BE2C (cell line): ENCODE measurements around the gene PITRM1.
"Not testable (repeated sequence)": the region's sequence is repeated elsewhere in the genome, so short reads cannot be mapped to it uniquely, and the experiment has no call there.

Experiments
- DNase-seq: peaks from one replicate; pipeline ENCODE4 v3.0.0-alpha.2; 2020
- H3K27me3 ChIP-seq: fragments of 250-450 bp; sonication (Bioruptor Pico); 2 replicates; pipeline ENCODE4 v1.5.1; 2020; ENCODE audit warnings: mild to moderate bottlenecking
- H3K36me3 ChIP-seq: fragments of 250-450 bp; sonication (Bioruptor Pico); 2 replicates; pipeline ENCODE4 v1.5.1; 2020; ENCODE audit warnings: mild to moderate bottlenecking
- H3K4me1 ChIP-seq: fragments of 250-450 bp; sonication (Bioruptor Pico); 2 replicates; pipeline ENCODE4 v1.5.1; 2020
- H3K4me3 ChIP-seq: 2 replicates; pipeline ENCODE4 v1.5.1; 2011; ENCODE audit warnings: low read depth, low read length
- H3K9me3 ChIP-seq: fragments of 250-450 bp; sonication (Bioruptor Pico); 2 replicates; pipeline ENCODE4 v1.5.1; 2020
- TF ChIP-seq, protein P1 (sequence below): IDR thresholded peaks from 2 replicates; pipeline ENCODE4 v1.5.1; 2012; ENCODE audit warnings: mild to moderate bottlenecking, low read depth, low read length

Gene PITRM1

DNA sequence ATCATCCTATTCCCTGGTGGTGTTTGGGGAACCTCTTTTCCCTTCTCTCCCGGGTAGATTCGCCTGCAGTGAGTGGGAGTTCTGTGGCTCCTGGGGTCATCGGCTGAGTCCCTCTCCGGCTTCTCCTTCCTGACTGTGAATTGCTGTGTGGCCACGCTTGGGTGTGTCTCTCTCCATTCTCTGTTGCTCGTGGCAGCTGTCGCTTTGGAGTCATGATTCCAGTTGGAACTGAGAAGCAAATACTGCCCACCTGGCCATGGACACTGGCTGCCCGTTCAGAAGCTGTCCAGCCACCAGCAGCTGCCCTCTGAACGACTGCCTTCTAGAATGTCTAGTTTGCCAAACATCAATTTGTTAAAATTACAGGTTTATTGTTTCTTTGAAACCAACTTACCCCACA lies 23.1 kb upstream of the PITRM1 start:
- no peak overlapping the region for H3K4me3 ChIP-seq
- TF ChIP-seq, protein P1, sequence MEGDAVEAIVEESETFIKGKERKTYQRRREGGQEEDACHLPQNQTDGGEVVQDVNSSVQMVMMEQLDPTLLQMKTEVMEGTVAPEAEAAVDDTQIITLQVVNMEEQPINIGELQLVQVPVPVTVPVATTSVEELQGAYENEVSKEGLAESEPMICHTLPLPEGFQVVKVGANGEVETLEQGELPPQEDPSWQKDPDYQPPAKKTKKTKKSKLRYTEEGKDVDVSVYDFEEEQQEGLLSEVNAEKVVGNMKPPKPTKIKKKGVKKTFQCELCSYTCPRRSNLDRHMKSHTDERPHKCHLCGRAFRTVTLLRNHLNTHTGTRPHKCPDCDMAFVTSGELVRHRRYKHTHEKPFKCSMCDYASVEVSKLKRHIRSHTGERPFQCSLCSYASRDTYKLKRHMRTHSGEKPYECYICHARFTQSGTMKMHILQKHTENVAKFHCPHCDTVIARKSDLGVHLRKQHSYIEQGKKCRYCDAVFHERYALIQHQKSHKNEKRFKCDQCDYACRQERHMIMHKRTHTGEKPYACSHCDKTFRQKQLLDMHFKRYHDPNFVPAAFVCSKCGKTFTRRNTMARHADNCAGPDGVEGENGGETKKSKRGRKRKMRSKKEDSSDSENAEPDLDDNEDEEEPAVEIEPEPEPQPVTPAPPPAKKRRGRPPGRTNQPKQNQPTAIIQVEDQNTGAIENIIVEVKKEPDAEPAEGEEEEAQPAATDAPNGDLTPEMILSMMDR = no peak
- no peaks in the 10 kb centered on the region for H3K9me3 ChIP-seq
- no peaks in the 10 kb centered on the region; the same call in 1 of the 2 replicates for H3K4me1 ChIP-seq
- H3K36me3 ChIP-seq = no peaks in the 10 kb centered on the region
- no peak for DNase-seq
- H3K27me3 ChIP-seq = peaks cover 13% of the 10 kb centered on the region; the same call in 1 of the 2 replicates

GRCh38 chr10:3195286-3195685 lies 22.7 kb upstream of the PITRM1 start:
- Histone ChIP-seq H3K9me3 (no peaks in the 10 kb centered on the region), H3K4me3 (no peak overlapping the region), H3K27me3 (peaks cover 13% of the 10 kb centered on the region; the same call in 1 of the 2 replicates), H3K4me1 (no peaks in the 10 kb centered on the region; the same call in 1 of the 2 replicates), H3K36me3 (no peaks in the 10 kb centered on the region)
- DNase-seq = no peak
- TF ChIP-seq, protein P1 = no peak

DNA sequence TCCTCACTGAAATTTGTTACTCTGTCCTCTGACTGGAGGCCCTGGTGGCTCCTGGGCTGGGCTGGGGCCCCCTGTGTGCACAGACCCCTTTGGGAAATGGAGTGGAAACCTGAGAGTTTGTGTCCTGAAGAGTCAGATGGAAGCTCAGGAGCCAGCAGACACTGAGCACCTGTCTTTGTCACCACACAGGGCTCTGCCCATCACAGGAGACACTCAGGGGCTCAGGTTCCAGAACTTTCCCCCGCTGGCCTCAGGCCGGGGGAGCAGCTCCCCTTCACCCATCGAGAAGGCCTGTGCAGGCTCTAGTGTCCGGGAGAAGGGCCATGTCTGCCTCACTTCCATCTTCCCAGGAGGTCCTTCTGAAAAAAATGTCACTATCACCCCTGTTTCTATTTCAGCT lies 22.3 kb upstream of the PITRM1 start:
- no peaks in the 10 kb centered on the region for H3K36me3 ChIP-seq
- H3K4me1 ChIP-seq = no peaks in the 10 kb centered on the region; the same call in 1 of the 2 replicates
- H3K4me3 ChIP-seq = no peak overlapping the region
- H3K9me3 ChIP-seq = no peaks in the 10 kb centered on the region
- no peak for DNase-seq
- H3K27me3 ChIP-seq = peaks cover 13% of the 10 kb centered on the region; the same call in 1 of the 2 replicates
- TF ChIP-seq, protein P1 = no peak

- Histone ChIP-seq H3K4me1 (no peaks in the 10 kb centered on the region; the same call in 1 of the 2 replicates), H3K36me3 (no peaks in the 10 kb centered on the region), H3K9me3 (no peaks in the 10 kb centered on the region), H3K27me3 (peaks cover 11% of the 10 kb centered on the region; the same call in 1 of the 2 replicates), H3K4me3 (no peak overlapping the region)
- TF ChIP-seq, protein P1 = no peak
- no peak for DNase-seq
Observed at GRCh38 chr10:3193751-3194150, 21.2 kb upstream of the PITRM1 start.

DNA sequence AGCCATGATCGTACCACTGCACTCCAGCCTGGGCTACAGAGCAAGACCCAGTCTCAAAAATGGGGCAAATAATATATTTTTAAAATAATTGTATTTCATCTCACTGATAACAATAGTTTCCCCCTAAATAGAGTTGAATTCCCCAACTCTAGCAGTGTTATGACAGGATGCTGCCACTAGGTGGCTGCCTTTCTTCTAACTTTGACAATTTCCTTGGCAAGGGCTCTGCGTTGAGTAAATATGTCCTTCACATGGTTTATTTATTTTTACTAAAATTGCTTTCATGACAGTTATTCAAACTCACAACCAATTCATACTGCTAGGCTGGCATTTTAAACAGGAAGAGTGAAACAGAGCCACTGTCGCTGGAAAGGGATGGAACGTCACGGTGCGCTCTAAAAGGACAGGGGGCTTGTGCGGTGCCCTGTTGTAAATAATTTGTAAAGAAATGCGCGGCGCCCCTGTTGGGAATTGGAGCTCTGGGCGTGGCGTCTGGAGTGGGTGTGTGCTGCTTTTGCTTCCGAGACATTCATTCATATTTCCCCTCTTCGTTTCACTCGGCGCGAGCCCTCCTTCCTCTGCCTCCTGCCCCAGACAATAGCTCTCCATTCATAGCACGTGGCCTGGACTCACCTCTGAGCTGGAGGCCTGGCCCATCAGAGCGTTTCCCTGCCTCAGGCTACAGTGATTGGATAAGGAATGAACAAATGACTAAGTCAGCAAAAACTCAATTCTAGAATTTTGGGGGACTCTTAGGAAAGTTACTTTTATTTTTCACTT lies 20.5 kb upstream of the PITRM1 start:
- Histone ChIP-seq H3K36me3 (no peaks in the 10 kb centered on the region), H3K9me3 (no peaks in the 10 kb centered on the region), H3K4me3 (peak overlapping the region; percentile 39), H3K27me3 (peaks cover 4% of the 10 kb centered on the region; the same call in 1 of the 2 replicates), H3K4me1 (no peaks in the 10 kb centered on the region; the same call in 1 of the 2 replicates)
- TF ChIP-seq, protein P1 = peak; percentile 84
- no peak for DNase-seq

GRCh38 chr10:3190817-3191216 lies 18.2 kb upstream of the PITRM1 start:
- no peak overlapping the region for H3K4me3 ChIP-seq
- no peaks in the 10 kb centered on the region for H3K9me3 ChIP-seq
- TF ChIP-seq, protein P1 = no peak
- no peaks in the 10 kb centered on the region for H3K4me1 ChIP-seq
- DNase-seq = no peak
- no peaks in the 10 kb centered on the region for H3K36me3 ChIP-seq
- no peaks in the 10 kb centered on the region for H3K27me3 ChIP-seq

- H3K36me3 ChIP-seq, H3K4me1 ChIP-seq, H3K4me3 ChIP-seq, H3K9me3 ChIP-seq, DNase-seq: not testable (repeated sequence)
- H3K27me3 ChIP-seq = peaks cover 14% of the 10 kb centered on the region
Observed at GRCh38 chr10:3187229-3187628, 14.6 kb upstream of the PITRM1 start.
